Brain pericyte (primary cell): ENCODE data around the gene PLAAT3.
"Not testable (repeated sequence)": the region's sequence is repeated elsewhere in the genome, so short reads cannot be mapped to it uniquely, and the experiment has no call there.

Experiments
- DNase-seq: peaks from one replicate; pipeline ENCODE4 v3.0.0-alpha.2; 2012; ENCODE audit warnings: low read depth, low spot score

PLAAT3 gene

DNA sequence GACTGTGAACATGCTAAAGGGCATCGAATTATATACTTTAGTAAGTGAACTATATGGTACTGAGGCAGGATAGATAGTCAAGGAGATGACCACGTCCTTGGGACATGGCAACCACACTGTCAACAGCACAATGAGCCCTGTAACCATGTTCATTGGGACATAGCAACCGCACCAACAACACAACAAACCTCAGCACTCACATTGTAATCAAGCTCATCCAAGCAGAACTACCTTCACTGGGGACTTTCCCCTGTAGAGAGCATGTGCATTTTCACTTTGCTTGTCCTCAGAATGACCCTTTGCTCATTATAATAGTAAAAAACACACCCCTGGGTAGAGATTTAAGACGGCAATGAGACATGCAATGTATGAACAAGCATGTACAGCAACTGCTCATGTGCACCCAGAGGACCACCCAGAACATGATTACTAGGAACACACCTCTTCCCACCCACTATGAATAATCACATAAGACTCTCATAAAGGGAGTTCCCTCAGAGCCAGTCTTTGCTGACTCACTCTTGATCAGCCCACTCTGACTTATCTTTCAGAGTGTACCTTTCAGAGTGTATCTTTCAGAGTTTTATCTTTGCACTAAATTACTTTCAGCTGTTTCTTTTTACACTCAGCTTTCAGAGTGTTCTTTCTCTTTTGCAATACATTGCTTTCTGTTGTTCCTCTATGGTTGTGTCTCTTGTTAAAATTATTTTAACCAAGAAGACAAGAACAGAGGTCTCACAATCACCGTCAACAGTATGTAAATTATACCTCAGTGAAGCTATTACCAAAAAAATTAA, 47.0 kb downstream of the PLAAT3 start:
- no peak for DNase-seq

DNA sequence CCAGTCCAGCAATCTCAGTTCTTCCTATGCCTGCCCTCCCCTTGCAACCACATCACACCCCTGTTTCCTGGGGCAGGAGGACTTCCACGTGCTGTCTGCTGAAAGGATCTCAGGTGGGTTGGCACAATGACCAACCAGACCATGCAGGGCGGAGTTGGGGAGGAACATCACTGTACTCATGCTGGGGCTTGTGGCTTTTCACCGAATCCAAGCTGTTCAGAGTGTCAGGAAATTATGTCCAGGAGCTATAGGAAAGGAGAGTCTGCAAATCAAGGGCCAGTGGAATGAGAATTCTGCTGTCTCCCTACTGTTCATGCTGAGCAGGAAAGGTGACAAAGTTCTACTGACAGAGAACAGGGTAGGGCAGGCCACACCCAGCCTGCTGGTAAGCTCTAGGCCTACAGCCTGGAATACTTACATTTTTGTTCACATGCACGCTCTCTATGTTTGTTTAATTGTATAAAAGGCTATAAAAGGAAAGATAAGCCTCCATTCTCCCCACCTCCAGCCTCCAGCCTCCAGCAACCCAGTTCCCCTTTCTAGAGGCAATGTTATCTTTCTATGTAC, 49.4 kb downstream of the PLAAT3 start:
- no peak for DNase-seq

GRCh38 chr11:63564056-63564774, 50.0 kb downstream of the PLAAT3 start:
- DNase-seq, result no peak

DNA sequence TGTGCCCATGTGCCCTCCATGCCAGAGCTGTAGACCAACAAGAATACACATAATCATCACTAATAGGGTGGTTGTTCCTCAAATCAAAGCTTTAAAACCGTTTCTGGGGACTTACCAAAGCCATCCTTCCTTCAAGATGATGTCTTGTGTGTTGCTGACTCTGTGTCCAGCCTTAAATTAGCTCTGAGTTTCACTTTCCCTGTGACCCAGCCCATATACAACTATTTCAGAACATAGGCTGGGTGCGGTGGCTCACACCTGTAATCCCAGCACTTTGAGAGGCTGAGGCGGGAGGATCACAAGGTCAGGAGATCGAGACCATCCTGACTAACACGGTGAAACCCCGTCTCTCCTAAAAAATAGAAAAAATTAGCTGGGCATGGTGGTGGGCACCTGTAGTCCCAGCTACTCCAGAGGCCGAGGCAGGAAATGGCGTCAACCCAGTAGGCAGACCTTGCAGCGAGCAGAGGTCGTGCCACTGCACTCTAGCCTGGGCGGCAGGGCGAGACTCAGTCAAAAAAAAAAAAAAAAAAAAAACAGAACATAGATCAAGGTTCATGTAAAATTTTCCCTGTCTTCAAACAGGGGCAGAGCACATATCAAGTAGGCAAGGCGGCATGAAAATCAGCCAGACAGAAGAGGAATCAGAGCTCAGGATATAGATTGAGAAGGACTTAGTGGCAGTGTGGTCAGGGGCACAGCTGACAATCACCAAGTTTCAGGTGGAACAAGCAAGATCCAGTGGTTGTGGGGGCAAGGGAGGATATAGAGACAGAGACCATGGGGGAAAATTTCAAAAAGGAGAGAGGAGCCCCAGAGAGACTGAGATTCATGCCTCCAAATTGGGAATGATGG, 50.8 kb downstream of the PLAAT3 start, which contains the start of gene PLAAT2:
TSS of gene PLAAT2 (minus strand) at position 179 of the 855 bp plus-strand sequence. CDS start at position 124, 55 bp downstream.
- no peak for DNase-seq

- DNase-seq, result no peak
Measured at GRCh38 chr11:63560506-63561180, 53.6 kb downstream of the PLAAT3 start.

DNA sequence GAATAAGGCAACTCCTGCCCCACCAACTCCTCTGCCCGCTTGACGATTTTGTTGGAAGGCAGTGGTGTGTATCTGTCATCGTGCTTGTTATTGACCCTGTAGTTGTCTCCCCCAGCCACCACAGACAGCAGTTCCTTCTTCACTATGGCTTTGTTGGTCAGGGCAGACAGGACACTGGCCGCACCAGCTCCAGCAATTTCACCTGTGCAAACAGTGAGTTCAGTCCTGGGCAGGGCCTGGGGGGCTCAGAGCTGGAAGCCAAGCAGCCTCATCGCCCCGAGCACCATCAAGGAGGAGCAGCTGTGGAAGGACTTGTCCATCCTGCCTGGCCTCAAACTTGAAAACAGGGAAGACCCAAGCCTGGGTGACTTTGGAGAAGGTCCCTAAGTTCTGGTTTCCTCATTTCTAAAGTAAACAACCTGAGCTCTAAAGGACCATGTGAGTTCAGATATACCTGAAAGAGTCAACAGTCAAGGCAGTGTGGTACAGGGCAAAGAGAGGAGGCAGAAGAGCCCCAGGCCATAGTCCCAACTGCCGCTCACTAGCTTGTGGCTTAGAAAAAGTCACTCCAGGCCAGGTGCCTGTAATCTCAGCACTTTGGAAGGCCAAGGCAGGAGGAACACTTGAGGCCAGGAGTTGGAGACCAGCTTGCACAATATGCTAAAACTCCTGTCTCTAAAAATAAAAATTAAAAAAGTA, 55.6 kb downstream of the PLAAT3 start:
- no peak for DNase-seq

DNA sequence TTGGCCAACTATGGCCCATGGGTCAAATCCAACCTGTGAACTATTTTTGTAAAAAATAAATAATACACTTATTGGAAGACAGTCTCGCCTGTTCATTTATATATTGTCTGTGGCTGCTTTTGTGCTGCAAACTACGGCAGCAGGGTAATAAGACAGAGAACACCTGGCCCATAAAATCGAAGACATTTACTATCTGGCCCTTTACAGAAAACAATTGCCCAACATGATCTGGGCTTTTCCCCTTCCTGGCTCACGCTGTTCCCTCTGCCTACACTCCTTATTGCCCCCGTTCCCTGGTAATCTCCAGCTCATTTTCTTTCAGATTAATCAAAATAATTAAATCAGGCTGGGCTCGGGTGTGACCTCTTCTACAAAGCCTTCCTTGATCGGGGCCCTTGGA, 56.7 kb downstream of the PLAAT3 start:
- no peak for DNase-seq

DNA sequence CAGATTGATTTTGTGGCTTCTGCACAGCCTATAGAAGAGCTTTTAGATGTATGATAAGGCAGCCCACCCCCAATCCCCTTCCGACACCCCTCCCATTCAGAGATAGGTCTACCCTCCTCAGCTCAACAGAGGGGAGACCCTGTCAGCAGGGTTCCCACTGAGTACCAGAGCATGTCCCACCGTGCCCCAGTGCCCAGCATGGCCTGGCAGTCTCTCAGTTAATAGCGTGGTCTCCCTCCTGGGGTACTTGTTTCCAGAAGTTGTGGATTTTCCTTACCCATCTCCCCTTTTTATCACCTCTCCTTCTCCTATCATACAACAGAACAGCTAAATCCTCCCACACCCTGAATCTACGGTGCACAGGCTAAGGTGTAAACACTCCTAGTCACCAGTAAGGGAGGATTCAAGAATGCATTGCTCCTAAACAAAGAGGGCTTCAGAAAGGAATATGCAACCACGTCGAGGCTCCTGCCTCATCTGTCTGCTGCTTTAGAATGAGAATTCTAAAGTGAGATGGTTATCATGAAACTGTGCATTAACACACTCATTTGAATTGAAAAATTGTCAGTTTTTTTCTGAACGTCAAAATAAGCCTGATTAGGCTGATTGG, 57.7 kb downstream of the PLAAT3 start:
- no peak for DNase-seq

GRCh38 chr11:63554877-63555223, 59.4 kb downstream of the PLAAT3 start:
- no peak for DNase-seq

DNA sequence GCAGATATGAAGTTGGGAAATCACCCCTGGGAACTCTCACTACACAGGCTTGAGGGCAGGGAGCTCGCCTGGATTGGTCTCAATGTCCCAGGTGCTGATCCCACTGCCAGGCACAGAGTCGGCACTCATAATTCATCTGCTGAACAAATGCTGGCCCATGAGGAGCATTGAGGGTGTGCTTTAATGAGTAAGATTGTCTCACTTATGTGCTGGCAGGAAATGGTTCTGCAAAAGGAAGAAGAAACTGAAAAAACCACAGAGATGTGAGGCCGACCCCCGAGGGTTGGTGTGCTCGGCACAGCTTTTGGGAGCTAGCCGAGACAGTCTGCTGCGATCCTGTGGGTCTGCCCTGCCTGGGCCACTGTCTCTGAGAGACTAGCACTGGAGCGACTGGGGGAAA, 60.5 kb downstream of the PLAAT3 start:
- DNase-seq, result no peak

GRCh38 chr11:63552921-63553320, 61.3 kb downstream of the PLAAT3 start:
- no peak for DNase-seq

GRCh38 chr11:63551889-63552266, 62.4 kb downstream of the PLAAT3 start:
- DNase-seq, result no peak

- DNase-seq, result no peak
Measured at GRCh38 chr11:63551091-63551888, 62.9 kb downstream of the PLAAT3 start.

- DNase-seq, result not testable (repeated sequence)
Measured at GRCh38 chr11:63550156-63550700, 64.0 kb downstream of the PLAAT3 start.

GRCh38 chr11:63549411-63549810, 64.8 kb downstream of the PLAAT3 start:
- no peak for DNase-seq

- no peak for DNase-seq
Measured at GRCh38 chr11:63548178-63548577, 66.1 kb downstream of the PLAAT3 start.

GRCh38 chr11:63547061-63547460, 67.2 kb downstream of the PLAAT3 start:
- no peak for DNase-seq

- DNase-seq, result no peak
Measured at GRCh38 chr11:63543711-63544110, 70.5 kb downstream of the PLAAT3 start.

DNA sequence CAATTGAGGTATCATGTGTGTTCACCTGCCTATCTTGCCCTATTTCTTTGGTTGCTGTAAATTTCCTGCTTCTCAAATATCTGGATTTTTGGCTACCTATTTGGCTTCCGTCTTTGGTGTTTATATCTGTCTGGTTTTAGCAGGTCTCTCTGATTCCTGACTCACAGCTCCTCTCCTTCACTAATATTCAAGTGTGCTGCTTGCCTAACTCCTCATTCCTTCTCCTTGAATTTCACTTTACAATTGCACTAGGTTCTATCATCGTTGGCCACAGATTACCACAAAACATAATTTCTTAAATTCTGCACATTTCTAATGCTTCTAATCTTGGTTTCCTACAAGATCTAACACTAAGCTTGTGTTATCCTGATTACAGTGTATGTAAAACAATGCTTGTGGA, 71.7 kb downstream of the PLAAT3 start:
- DNase-seq, result not testable (repeated sequence)
